ENCODE results near the gene PALM3. TPM values are rescaled to one million over a fixed set of nuclear protein-coding genes. Genes with fewer than 3 reads are reported as not detected.

The PALM3 gene
- total and polyA plus RNA-seq, 10 of the 15 experiments (the other 5 are each of a cell fraction or from before 2014, with no cell fraction given) = 0.07 TPM; not detected in 9

DNA sequence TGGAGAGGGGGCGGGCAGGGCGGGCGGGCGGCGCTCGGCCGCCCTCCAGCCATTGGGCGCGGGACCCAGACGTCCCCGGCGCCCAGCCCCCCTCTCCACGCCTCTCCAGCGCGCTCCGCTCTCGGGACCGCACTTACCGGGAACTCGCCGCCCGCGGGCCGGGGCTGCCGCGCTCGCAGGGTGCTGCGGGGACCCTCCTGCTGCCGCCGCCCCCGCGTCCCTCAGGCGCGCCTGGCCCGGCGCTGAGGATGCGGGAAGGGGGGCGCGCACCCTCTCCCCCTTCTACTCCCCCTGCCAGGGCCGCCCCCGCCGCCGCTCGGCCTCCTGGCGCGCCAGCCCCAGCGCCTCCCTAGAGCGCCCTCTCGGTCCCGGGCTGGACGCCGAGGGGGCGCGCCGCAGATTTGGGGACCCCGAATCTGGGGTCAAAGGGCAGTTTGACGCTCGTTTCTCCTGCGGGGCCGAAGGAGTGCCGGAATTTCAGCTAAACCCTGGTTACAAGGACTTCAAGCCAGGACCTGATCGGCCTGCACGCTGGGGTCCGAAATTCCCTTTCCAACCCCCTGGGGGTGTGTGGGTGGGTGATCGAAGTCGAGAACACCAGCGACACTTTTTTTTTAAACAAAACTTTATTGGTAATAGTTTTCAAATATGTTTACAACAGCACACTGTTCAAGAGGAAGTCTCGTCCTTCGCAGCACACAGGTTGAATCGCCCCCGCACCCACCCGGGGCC, 29.4 kb upstream of the PALM3 start (continued):
- no peak for TF ChIP-seq TCF7 (IDR thresholded peaks at IDR 0.05; ENCODE audit: borderline replicate concordance)
- TF ChIP-seq, protein P1, sequence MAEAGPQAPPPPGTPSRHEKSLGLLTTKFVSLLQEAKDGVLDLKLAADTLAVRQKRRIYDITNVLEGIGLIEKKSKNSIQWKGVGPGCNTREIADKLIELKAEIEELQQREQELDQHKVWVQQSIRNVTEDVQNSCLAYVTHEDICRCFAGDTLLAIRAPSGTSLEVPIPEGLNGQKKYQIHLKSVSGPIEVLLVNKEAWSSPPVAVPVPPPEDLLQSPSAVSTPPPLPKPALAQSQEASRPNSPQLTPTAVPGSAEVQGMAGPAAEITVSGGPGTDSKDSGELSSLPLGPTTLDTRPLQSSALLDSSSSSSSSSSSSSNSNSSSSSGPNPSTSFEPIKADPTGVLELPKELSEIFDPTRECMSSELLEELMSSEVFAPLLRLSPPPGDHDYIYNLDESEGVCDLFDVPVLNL (IDR thresholded peaks at IDR 0.05; ENCODE audit: low read depth, low read length) = no peak
- no peak for TF ChIP-seq RAD51 (IDR thresholded peaks at IDR 0.05)
- TF ChIP-seq CHD1 (IDR thresholded peaks at IDR 0.05; ENCODE audit: low read depth, low read length) = no peak
- peak; percentile 87 for TF ChIP-seq NR2C1 (IDR thresholded peaks at IDR 0.05)
- TF ChIP-seq DPF2 (IDR thresholded peaks at IDR 0.05) = peak; percentile 94
- TF ChIP-seq POLR2AphosphoS5 (IDR thresholded peaks at IDR 0.05; ENCODE audit: low read length) = peak; percentile 67
- TF ChIP-seq MEF2B (IDR thresholded peaks at IDR 0.05; ENCODE audit: partially characterized antibody, poor library complexity, severe bottlenecking) = peak; percentile 80
- peak; percentile 95 for TF ChIP-seq NR2F1 (conservative IDR thresholded peaks at IDR 0.05)
- no peak for TF ChIP-seq HCFC1 (IDR thresholded peaks at IDR 0.05; ENCODE audit: low read length)
- TF ChIP-seq CBX3 (IDR thresholded peaks at IDR 0.05; ENCODE audit: borderline replicate concordance, low read depth) = no peak
- TF ChIP-seq PML (IDR thresholded peaks at IDR 0.05; ENCODE audit: low read length) = peak; percentile 82; the same call in 1 of the 2 replicates
- TF ChIP-seq, protein P2, sequence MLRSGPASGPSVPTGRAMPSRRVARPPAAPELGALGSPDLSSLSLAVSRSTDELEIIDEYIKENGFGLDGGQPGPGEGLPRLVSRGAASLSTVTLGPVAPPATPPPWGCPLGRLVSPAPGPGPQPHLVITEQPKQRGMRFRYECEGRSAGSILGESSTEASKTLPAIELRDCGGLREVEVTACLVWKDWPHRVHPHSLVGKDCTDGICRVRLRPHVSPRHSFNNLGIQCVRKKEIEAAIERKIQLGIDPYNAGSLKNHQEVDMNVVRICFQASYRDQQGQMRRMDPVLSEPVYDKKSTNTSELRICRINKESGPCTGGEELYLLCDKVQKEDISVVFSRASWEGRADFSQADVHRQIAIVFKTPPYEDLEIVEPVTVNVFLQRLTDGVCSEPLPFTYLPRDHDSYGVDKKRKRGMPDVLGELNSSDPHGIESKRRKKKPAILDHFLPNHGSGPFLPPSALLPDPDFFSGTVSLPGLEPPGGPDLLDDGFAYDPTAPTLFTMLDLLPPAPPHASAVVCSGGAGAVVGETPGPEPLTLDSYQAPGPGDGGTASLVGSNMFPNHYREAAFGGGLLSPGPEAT (IDR thresholded peaks at IDR 0.05; ENCODE audit: low read depth) = no peak
- no peak for TF ChIP-seq SIX5 (IDR thresholded peaks at IDR 0.05; ENCODE audit: low read depth, low read length, severe bottlenecking)
- 0 out of 2 replicates have a peak, but pooled peaks have one; percentile 3 for TF ChIP-seq BCL11A (IDR thresholded peaks at IDR 0.05; ENCODE audit: low read depth, low read length)
- TF ChIP-seq ZNF274 (IDR thresholded peaks at IDR 0.05; ENCODE audit: insufficient read depth, insufficient read length) = no peak
- no peak for TF ChIP-seq SUZ12 (IDR thresholded peaks at IDR 0.05; ENCODE audit: unreplicated experiment)
- peak; percentile 49; the same call in 1 of the 2 replicates for TF ChIP-seq TAF1 (IDR thresholded peaks at IDR 0.05; ENCODE audit: borderline replicate concordance, low read depth, low read length)
- TF ChIP-seq TARDBP (IDR thresholded peaks at IDR 0.05; ENCODE audit: borderline replicate concordance) = peak; percentile 77; the same call in 1 of the 2 replicates
- peak; percentile 53; the same call in 1 of the 2 replicates for TF ChIP-seq SPI1 (IDR thresholded peaks at IDR 0.05; ENCODE audit: borderline replicate concordance, insufficient read depth, low read depth, low read length)
- peak; percentile 50; the same call in 1 of the 2 replicates for TF ChIP-seq MTA3 (IDR thresholded peaks at IDR 0.05; ENCODE audit: borderline replicate concordance, low read length)
- no peak for TF ChIP-seq CHD4 (IDR thresholded peaks at IDR 0.05)
- TF ChIP-seq, protein P3, sequence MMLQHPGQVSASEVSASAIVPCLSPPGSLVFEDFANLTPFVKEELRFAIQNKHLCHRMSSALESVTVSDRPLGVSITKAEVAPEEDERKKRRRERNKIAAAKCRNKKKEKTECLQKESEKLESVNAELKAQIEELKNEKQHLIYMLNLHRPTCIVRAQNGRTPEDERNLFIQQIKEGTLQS (IDR thresholded peaks at IDR 0.05; ENCODE audit: borderline replicate concordance, extremely low read depth, low read depth, low read length) = no peak
- TF ChIP-seq SMAD1 (IDR thresholded peaks at IDR 0.05; ENCODE audit: low read depth, partially characterized antibody) = peak; percentile 28
- TF ChIP-seq, protein P4, sequence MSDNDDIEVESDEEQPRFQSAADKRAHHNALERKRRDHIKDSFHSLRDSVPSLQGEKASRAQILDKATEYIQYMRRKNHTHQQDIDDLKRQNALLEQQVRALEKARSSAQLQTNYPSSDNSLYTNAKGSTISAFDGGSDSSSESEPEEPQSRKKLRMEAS (IDR thresholded peaks at IDR 0.05; ENCODE audit: low read depth, low read length) = no peak; the same call in 1 of the 2 replicates
- TF ChIP-seq, protein P5, sequence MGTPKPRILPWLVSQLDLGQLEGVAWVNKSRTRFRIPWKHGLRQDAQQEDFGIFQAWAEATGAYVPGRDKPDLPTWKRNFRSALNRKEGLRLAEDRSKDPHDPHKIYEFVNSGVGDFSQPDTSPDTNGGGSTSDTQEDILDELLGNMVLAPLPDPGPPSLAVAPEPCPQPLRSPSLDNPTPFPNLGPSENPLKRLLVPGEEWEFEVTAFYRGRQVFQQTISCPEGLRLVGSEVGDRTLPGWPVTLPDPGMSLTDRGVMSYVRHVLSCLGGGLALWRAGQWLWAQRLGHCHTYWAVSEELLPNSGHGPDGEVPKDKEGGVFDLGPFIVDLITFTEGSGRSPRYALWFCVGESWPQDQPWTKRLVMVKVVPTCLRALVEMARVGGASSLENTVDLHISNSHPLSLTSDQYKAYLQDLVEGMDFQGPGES (IDR thresholded peaks at IDR 0.05) = no peak
- no peak for TF ChIP-seq BRCA1 (IDR thresholded peaks at IDR 0.05; ENCODE audit: low read depth, low read length)

Data from GM12878 (cell line).